A673 (cell line): Measurements from ENCODE around the gene SHC3.

ENCODE experiments used
- EZH2 ChIP-seq: fragments of 200-600 bp; sonication (generic); IDR thresholded peaks from 2 replicates; pipeline ENCODE4 v1.6.1; 2017; ENCODE audit warnings: borderline replicate concordance, low read depth, mild to moderate bottlenecking, mixed read lengths, antibody characterized with exemption, low read length; ENCODE audit not compliant: poor library complexity, severe bottlenecking
- TF ChIP-seq, protein P1 (sequence below): fragments of 300-800, 200-600 bp; sonication (generic); conservative IDR thresholded peaks from 2 replicates; pipeline ENCODE4 v1.5.1; 2017; ENCODE audit warnings: low read depth, mild to moderate bottlenecking, antibody characterized with exemption, low read length, moderate library complexity, mixed read lengths

DNA sequence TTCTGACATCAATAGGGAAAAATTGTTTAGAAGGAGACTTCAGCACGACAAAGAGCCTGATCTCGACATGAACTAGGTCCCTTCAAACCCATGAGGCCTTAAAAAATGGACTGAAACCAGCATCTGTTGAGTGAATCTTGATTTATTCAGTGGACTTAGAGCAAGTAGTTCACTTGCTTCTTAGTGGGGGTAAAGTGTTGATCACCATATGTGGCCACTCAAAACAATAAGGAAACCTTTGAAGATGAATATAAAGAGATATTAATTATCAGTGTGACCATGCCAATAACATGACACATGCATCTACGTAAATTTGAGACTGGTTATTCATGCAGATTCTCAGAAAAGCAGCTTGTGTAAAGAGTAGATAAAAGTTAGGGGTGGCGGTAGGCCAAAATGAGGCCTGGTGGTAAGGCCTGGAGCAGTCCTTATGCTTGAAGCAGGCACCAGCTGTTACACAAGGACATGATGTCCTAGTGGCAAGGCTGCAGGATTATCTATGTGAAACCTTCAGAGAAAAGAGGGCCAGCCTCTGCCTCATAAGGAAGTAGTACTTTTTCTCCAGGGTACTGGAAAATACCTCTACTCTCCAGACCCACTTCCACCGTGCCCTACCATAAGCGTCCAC is 126.0 kb downstream of the SHC3 start:
- no peak for TF ChIP-seq EZH2
- TF ChIP-seq, protein P1, sequence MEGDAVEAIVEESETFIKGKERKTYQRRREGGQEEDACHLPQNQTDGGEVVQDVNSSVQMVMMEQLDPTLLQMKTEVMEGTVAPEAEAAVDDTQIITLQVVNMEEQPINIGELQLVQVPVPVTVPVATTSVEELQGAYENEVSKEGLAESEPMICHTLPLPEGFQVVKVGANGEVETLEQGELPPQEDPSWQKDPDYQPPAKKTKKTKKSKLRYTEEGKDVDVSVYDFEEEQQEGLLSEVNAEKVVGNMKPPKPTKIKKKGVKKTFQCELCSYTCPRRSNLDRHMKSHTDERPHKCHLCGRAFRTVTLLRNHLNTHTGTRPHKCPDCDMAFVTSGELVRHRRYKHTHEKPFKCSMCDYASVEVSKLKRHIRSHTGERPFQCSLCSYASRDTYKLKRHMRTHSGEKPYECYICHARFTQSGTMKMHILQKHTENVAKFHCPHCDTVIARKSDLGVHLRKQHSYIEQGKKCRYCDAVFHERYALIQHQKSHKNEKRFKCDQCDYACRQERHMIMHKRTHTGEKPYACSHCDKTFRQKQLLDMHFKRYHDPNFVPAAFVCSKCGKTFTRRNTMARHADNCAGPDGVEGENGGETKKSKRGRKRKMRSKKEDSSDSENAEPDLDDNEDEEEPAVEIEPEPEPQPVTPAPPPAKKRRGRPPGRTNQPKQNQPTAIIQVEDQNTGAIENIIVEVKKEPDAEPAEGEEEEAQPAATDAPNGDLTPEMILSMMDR, result no peak
